Ishikawa (cell line): Measurements from ENCODE around the gene NR3C1.

Source experiments
- CEBPB ChIP-seq: IDR thresholded peaks from 2 replicates; pipeline ENCODE4 v1.6.1; 2012
- CREB1 ChIP-seq: IDR thresholded peaks from 2 replicates; pipeline ENCODE4 v1.6.1; 2012; ENCODE audit warnings: low read depth
- EGR1 ChIP-seq: IDR thresholded peaks from 2 replicates; pipeline ENCODE4 v1.6.1; 2012
- EP300 ChIP-seq: IDR thresholded peaks from 2 replicates; pipeline ENCODE4 v1.6.1; 2012; ENCODE audit warnings: borderline replicate concordance
- FOXM1 ChIP-seq: IDR thresholded peaks from 2 replicates; pipeline ENCODE4 v1.6.1; 2012; ENCODE audit warnings: low read depth, borderline replicate concordance
- NFIC ChIP-seq: IDR thresholded peaks from 2 replicates; pipeline ENCODE4 v1.6.1; 2012
- RAD21 ChIP-seq: IDR thresholded peaks from 2 replicates; pipeline ENCODE4 v1.6.1; 2012; ENCODE audit warnings: low read depth
- TAF1 ChIP-seq: IDR thresholded peaks from 2 replicates; pipeline ENCODE4 v1.6.1; 2012; ENCODE audit warnings: low read depth, mild to moderate bottlenecking
- TCF12 ChIP-seq: IDR thresholded peaks from 2 replicates; pipeline ENCODE4 v1.6.1; 2012; ENCODE audit warnings: low read depth
- TEAD4 ChIP-seq: IDR thresholded peaks from 2 replicates; pipeline ENCODE4 v1.6.1; 2012
- YY1 ChIP-seq: IDR thresholded peaks from 2 replicates; pipeline ENCODE4 v1.6.1; 2012; ENCODE audit warnings: low read depth
- ZBTB7A ChIP-seq: IDR thresholded peaks from 2 replicates; pipeline ENCODE4 v1.6.1; 2012; ENCODE audit warnings: low read depth
- TF ChIP-seq, protein P1 (sequence below): IDR thresholded peaks from 2 replicates; pipeline ENCODE4 v1.6.1; 2012; ENCODE audit warnings: low read depth, mild to moderate bottlenecking
- TF ChIP-seq, protein P2 (sequence below): IDR thresholded peaks from 2 replicates; pipeline ENCODE4 v1.6.1; 2012
- TF ChIP-seq, protein P3 (sequence below): IDR thresholded peaks from 2 replicates; pipeline ENCODE4 v1.6.1; 2012

NR3C1 gene

DNA sequence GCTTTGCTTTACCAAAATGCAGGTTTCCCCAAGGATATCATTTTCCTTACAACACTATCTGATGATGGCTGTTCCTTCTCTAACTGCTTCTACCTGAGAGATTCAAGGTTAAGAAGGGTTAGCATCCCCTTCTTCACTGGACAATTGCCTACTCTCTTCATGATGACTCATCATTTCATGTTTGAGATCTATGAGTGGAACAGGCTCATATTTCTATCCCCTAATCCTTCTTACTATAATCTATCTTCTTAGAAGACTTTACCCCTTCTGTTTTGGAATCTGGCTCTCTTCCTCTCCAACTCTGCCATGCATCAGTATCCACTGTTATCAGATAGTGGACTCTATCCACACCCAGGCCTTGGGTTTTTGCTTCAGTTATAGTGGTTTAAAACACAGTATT is 54.3 kb downstream of the NR3C1 start:
- TF ChIP-seq CREB1: no peak
- TF ChIP-seq NFIC: no peak
- no peak for TF ChIP-seq CEBPB
- TF ChIP-seq, protein P1, sequence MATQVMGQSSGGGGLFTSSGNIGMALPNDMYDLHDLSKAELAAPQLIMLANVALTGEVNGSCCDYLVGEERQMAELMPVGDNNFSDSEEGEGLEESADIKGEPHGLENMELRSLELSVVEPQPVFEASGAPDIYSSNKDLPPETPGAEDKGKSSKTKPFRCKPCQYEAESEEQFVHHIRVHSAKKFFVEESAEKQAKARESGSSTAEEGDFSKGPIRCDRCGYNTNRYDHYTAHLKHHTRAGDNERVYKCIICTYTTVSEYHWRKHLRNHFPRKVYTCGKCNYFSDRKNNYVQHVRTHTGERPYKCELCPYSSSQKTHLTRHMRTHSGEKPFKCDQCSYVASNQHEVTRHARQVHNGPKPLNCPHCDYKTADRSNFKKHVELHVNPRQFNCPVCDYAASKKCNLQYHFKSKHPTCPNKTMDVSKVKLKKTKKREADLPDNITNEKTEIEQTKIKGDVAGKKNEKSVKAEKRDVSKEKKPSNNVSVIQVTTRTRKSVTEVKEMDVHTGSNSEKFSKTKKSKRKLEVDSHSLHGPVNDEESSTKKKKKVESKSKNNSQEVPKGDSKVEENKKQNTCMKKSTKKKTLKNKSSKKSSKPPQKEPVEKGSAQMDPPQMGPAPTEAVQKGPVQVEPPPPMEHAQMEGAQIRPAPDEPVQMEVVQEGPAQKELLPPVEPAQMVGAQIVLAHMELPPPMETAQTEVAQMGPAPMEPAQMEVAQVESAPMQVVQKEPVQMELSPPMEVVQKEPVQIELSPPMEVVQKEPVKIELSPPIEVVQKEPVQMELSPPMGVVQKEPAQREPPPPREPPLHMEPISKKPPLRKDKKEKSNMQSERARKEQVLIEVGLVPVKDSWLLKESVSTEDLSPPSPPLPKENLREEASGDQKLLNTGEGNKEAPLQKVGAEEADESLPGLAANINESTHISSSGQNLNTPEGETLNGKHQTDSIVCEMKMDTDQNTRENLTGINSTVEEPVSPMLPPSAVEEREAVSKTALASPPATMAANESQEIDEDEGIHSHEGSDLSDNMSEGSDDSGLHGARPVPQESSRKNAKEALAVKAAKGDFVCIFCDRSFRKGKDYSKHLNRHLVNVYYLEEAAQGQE: no peak
- TF ChIP-seq EGR1: no peak
- TF ChIP-seq, protein P2, sequence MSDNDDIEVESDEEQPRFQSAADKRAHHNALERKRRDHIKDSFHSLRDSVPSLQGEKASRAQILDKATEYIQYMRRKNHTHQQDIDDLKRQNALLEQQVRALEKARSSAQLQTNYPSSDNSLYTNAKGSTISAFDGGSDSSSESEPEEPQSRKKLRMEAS: no peak
- no peak for TF ChIP-seq EP300
- TF ChIP-seq TAF1: no peak
- TF ChIP-seq RAD21: no peak
- no peak for TF ChIP-seq YY1
- TF ChIP-seq TEAD4: no peak
- no peak for TF ChIP-seq TCF12
- no peak for TF ChIP-seq FOXM1
- no peak for TF ChIP-seq ZBTB7A
- TF ChIP-seq, protein P3, sequence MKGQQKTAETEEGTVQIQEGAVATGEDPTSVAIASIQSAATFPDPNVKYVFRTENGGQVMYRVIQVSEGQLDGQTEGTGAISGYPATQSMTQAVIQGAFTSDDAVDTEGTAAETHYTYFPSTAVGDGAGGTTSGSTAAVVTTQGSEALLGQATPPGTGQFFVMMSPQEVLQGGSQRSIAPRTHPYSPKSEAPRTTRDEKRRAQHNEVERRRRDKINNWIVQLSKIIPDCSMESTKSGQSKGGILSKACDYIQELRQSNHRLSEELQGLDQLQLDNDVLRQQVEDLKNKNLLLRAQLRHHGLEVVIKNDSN: no peak

DNA sequence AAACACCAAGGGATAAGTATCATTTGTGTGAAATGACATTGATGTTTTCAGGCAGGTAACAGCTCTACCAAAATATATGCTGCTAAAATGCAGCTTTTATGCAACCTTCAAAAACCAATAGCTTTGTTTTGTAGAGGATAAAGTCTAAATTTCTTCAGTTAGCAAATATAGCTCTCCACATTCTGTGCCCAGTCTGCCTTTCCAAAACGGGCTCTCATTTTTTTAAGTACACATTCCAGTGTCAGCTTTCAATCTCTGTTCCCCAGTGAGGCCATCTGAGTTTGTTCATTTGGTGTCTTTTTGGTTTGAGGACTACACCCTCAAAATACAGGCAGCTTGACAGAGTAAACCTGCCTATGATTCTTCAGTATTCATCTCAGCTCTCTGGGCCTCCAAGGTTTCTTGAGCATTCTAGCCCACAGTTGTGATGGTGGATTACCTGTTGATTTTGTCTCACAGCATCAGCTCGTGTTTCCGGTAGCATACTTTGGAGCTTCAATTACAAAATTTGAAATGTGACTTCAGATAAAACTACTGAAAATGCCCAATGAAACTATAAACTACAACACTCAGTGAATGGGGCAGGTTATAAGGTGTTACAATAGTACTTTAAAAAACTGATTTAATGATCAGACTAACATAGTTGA is 55.7 kb downstream of the NR3C1 start:
- no peak for TF ChIP-seq NFIC

DNA sequence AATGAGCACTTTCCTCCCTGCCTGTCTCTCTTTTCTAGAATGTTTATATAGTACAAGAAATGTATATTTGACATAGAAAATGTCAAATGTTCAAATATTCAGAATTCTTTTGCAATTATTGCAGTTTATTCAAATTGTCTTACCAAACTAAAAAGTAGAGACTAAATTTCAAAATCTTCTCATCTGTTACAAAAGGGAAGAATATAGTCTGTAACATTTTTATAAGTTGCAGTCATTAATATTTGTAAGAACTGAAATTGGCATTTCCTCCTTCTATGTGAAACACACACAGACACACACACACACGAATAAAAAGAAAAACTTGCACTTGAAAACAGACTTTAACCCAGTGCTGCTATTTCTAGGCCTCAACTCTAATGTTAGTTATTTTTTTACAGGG is 56.4 kb downstream of the NR3C1 start:
- TF ChIP-seq TAF1 (no peak), EGR1 (no peak), FOXM1 (no peak), RAD21 (no peak), CREB1 (no peak), TEAD4 (no peak), TCF12 (no peak), ZBTB7A (no peak), CEBPB (no peak), YY1 (no peak), NFIC (no peak)
- TF ChIP-seq, protein P2: no peak
- TF ChIP-seq, protein P1: no peak
- TF ChIP-seq, protein P3: no peak

DNA sequence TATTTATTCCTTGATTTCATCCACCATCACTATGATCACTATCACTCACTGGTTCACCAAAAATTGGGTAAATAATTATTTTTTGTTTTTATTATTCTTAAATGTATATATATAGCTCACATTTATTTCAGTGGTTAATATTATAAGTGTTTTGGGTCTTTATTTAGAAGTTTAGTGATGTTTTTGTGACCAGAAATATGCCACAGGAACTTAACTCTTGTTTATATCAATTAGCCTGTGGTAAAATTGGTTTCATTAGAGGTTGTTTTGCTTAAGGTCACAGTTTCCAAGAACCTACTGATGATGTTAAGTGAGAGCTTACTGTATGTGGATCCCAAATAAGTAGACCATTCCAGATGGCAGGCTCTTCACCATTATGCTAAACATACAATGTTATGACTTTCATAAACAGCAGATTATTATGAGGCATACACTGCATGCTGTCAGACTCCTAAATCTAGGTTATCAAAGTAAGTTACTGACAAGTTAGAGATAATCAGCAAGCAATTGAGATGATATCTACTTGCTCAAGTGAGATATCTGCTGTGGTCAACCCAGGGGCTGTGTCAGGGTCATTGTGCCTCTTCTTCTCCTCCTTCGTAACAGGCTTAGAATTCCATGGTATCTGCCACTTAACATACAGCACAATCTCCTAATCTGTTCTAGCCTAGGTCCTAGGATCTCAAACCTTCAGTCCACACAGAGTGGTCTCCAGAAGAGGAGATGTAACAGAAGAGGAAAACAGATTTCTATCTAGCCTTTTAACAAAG is 57.6 kb downstream of the NR3C1 start:
- TF ChIP-seq RAD21: no peak
- TF ChIP-seq CREB1: no peak
- TF ChIP-seq, protein P3: no peak
- TF ChIP-seq EGR1: no peak
- TF ChIP-seq EP300: no peak
- no peak for TF ChIP-seq CEBPB
- no peak for TF ChIP-seq NFIC
- TF ChIP-seq, protein P1: no peak
